GM23338 (cell line): ENCODE results near the gene GRID2. TPM values are rescaled to one million over a fixed set of nuclear protein-coding genes. Genes with fewer than 3 reads are reported as not detected.

Experiments used
- ATAC-seq: fragments of 200-7000 bp; cut with Tn5 transposase; 3 replicates; pipeline ENCODE4 v1.9.1; 2020
- DNase-seq: peaks from one replicate; pipeline ENCODE4 v3.0.0-alpha.2; 2015; ENCODE audit warnings: low spot score
- H2AFZ ChIP-seq: fragments of 200-600 bp; sonication (generic); 2 replicates; pipeline ENCODE4 v1.8.0; 2016; ENCODE audit warnings: antibody characterized with exemption, mild to moderate bottlenecking, moderate library complexity
- H3F3A ChIP-seq: fragments of 200-600 bp; sonication (generic); replicated peaks from 2 replicates; pipeline ENCODE4 v1.8.0; 2017; ENCODE audit warnings: antibody characterized with exemption, mixed run types, low read depth
- H3K27ac ChIP-seq: fragments of 200-600 bp; sonication (generic); 2 replicates; pipeline ENCODE4 v1.6.1; 2016; ENCODE audit warnings: low read depth
- H3K27me3 ChIP-seq: fragments of 200-600 bp; sonication (generic); 2 replicates; pipeline ENCODE4 v1.8.0; 2016; ENCODE audit warnings: mild to moderate bottlenecking, mixed run types, moderate library complexity; ENCODE audit not compliant: insufficient read depth
- H3K36me3 ChIP-seq: fragments of 200-600 bp; sonication (generic); 2 replicates; pipeline ENCODE4 v1.8.0; 2016; ENCODE audit warnings: mild to moderate bottlenecking; ENCODE audit not compliant: insufficient read depth
- H3K4me1 ChIP-seq: fragments of 200-600 bp; sonication (generic); 2 replicates; pipeline ENCODE4 v1.8.0; 2016; ENCODE audit warnings: mild to moderate bottlenecking, moderate library complexity; ENCODE audit not compliant: insufficient read depth
- H3K4me2 ChIP-seq: fragments of 200-600 bp; sonication (generic); 2 replicates; pipeline ENCODE4 v1.7.1; 2017; ENCODE audit warnings: mixed run types
- H3K4me3 ChIP-seq: fragments of 200-600 bp; sonication (generic); 2 replicates; pipeline ENCODE4 v1.6.1; 2016; ENCODE audit warnings: mixed run types
- H3K79me2 ChIP-seq: fragments of 200-600 bp; sonication (generic); replicated peaks from 2 replicates; pipeline ENCODE4 v1.8.0; 2017; ENCODE audit warnings: mild to moderate bottlenecking; ENCODE audit not compliant: insufficient read depth
- H3K9me2 ChIP-seq: fragments of 200-600 bp; sonication (generic); 2 replicates; pipeline ENCODE4 v1.8.0; 2017; ENCODE audit not compliant: insufficient read depth
- H4K20me1 ChIP-seq: fragments of 200-600 bp; sonication (generic); replicated peaks from 2 replicates; pipeline ENCODE4 v1.8.0; 2017; ENCODE audit warnings: mild to moderate bottlenecking; ENCODE audit not compliant: insufficient read depth
- H3K27ac Mint-ChIP-seq: 2 replicates; pipeline ENCODE4 v1.8.0; 2020; ENCODE audit warnings: inconsistent platforms, mild to moderate bottlenecking, moderate library complexity, mixed read lengths
- H3K27me3 Mint-ChIP-seq: 3 replicates; pipeline ENCODE4 v1.8.0; 2022; ENCODE audit warnings: low read depth, mild to moderate bottlenecking, moderate library complexity, mixed read lengths, inconsistent platforms; ENCODE audit not compliant: insufficient read depth, poor library complexity
- H3K36me3 Mint-ChIP-seq: 3 replicates; pipeline ENCODE4 v1.8.0; 2021; ENCODE audit warnings: low read depth, mild to moderate bottlenecking, inconsistent platforms, moderate library complexity, mixed read lengths
- H3K4me1 Mint-ChIP-seq: 3 replicates; pipeline ENCODE4 v1.8.0; 2020; ENCODE audit warnings: mild to moderate bottlenecking, inconsistent platforms, mixed read lengths
- H3K4me3 Mint-ChIP-seq: 3 replicates; pipeline ENCODE4 v1.8.0; 2021; ENCODE audit warnings: moderate library complexity, mild to moderate bottlenecking, inconsistent platforms, mixed read lengths
- H3K9me3 Mint-ChIP-seq: 3 replicates; pipeline ENCODE4 v1.8.0; 2020; ENCODE audit warnings: moderate library complexity, mild to moderate bottlenecking, inconsistent platforms, mixed read lengths
- CREB1 ChIP-seq: fragments of 250-450 bp; sonication (Bioruptor Pico); IDR thresholded peaks from 2 replicates; pipeline ENCODE4 v1.5.0; 2020; ENCODE audit warnings: low read depth, mild to moderate bottlenecking, moderate library complexity
- EZH2 ChIP-seq: fragments of 200-600 bp; sonication (generic); IDR thresholded peaks from one replicate; pipeline ENCODE4 v1.8.0; 2017; ENCODE audit warnings: antibody characterized with exemption, mild to moderate bottlenecking, low read depth; ENCODE audit not compliant: unreplicated experiment
- EZH2phosphoT487 ChIP-seq: fragments of 200-600 bp; sonication (generic); IDR thresholded peaks from one replicate; pipeline ENCODE4 v1.8.1; 2018; ENCODE audit warnings: antibody characterized with exemption; ENCODE audit not compliant: unreplicated experiment
- JUNB ChIP-seq: IDR thresholded peaks from one replicate; pipeline ENCODE4 v1.6.1; 2016; ENCODE audit warnings: antibody characterized with exemption; ENCODE audit not compliant: unreplicated experiment
- NANOG ChIP-seq: IDR thresholded peaks from 2 replicates; pipeline ENCODE4 v1.6.1; 2016; ENCODE audit warnings: antibody characterized with exemption, borderline replicate concordance
- POLR2AphosphoS5 ChIP-seq: IDR thresholded peaks from 2 replicates; pipeline ENCODE4 v1.6.1; 2016; ENCODE audit warnings: antibody characterized with exemption, low read depth
- REST ChIP-seq: IDR thresholded peaks from one replicate; pipeline ENCODE4 v1.6.1; 2018; ENCODE audit warnings: antibody characterized with exemption; ENCODE audit not compliant: unreplicated experiment
- STAT1 ChIP-seq: IDR thresholded peaks from one replicate; pipeline ENCODE4 v1.6.1; 2016; ENCODE audit warnings: antibody characterized with exemption; ENCODE audit not compliant: unreplicated experiment
- ZNF114 ChIP-seq: fragments of 250-450 bp; sonication (Bioruptor Pico); IDR thresholded peaks from 2 replicates; pipeline ENCODE4 v1.5.0; 2020; ENCODE audit warnings: mild to moderate bottlenecking, moderate library complexity
- ZNF331 ChIP-seq: fragments of 250-450 bp; sonication (Bioruptor Pico); IDR thresholded peaks from 2 replicates; pipeline ENCODE4 v1.5.0; 2020; ENCODE audit warnings: low read depth, mild to moderate bottlenecking, moderate library complexity
- ZNF462 ChIP-seq: fragments of 250-450 bp; sonication (Bioruptor Pico); IDR thresholded peaks from 2 replicates; pipeline ENCODE4 v1.5.0; 2020; ENCODE audit warnings: mild to moderate bottlenecking, moderate library complexity
- polyA plus RNA-seq: library from polyadenylated mRNA; unstranded; fragments of >200 nt; fragmentation: Nextera tagmentation; extraction: Ambion mirVana; gene quantifications from 2 replicates; pipeline ENCODE4 v1.2.1, GENCODE V29; 2016
- total RNA-seq: library from RNA; depleted of rRNA; stranded (reverse); fragments of >200 nt; shearing (Covaris generic); gene quantifications from 2 replicates; pipeline ENCODE4 v1.2.3, GENCODE V29; 2014
- TF ChIP-seq, protein P1 (sequence below): IDR thresholded peaks from 2 replicates; pipeline ENCODE4 v1.6.1; 2016; ENCODE audit warnings: antibody characterized with exemption
- TF ChIP-seq, protein P2 (sequence below), 2 experiments: fragments of 200-600 bp in 1 of 2; sonication (generic) in 1 of 2; conservative IDR thresholded peaks; 2 replicates each; pipeline versions ENCODE4 v1.5.1 to v1.6.1; 2016 to 2017; ENCODE audit warnings: antibody characterized with exemption in 2 of 2, low read depth in 2 of 2, mild to moderate bottlenecking in 2 of 2, moderate library complexity in 1 of 2

The GRID2 gene
- total and polyA plus RNA-seq, 2 experiments from 2014 or later = 19.9 to 65.4 TPM

GRCh38 chr4:93658443-93658842 is 1354.7 kb downstream of the GRID2 start:
- no peaks in the 10 kb centered on the region for H3K9me3 Mint-ChIP-seq
- Histone ChIP-seq H3F3A (no peaks in the 10 kb centered on the region), H3K4me2 (no peak overlapping the region), H3K79me2 (no peaks in the 10 kb centered on the region), H4K20me1 (no peaks in the 10 kb centered on the region), H2AFZ (no peak overlapping the region), H3K27ac (no peak overlapping the region), H3K9me2 (no peaks in the 10 kb centered on the region), H3K27me3 (no peaks in the 10 kb centered on the region), H3K36me3 (no peaks in the 10 kb centered on the region), H3K4me1 (peaks cover 18% of the 10 kb centered on the region), H3K4me3 (no peak overlapping the region)
- H3K4me3 Mint-ChIP-seq = no peak overlapping the region
- no peak for DNase-seq
- H3K27ac Mint-ChIP-seq = peak overlapping the region; percentile 85; the same call in 1 of the 2 replicates
- H3K36me3 Mint-ChIP-seq = peaks cover 3% of the 10 kb centered on the region; the same call in 1 of the 3 replicates
- no peaks in the 10 kb centered on the region for H3K27me3 Mint-ChIP-seq
- peaks cover 21% of the 10 kb centered on the region; the same call in 2 of the 3 replicates for H3K4me1 Mint-ChIP-seq
- ATAC-seq = no peak; the same call in 2 of the 3 replicates
- TF ChIP-seq, protein P1, sequence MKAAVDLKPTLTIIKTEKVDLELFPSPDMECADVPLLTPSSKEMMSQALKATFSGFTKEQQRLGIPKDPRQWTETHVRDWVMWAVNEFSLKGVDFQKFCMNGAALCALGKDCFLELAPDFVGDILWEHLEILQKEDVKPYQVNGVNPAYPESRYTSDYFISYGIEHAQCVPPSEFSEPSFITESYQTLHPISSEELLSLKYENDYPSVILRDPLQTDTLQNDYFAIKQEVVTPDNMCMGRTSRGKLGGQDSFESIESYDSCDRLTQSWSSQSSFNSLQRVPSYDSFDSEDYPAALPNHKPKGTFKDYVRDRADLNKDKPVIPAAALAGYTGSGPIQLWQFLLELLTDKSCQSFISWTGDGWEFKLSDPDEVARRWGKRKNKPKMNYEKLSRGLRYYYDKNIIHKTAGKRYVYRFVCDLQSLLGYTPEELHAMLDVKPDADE = no peak
- no peak for TF ChIP-seq NANOG
- TF ChIP-seq ZNF331 (CRISPR knock-in tag) = no peak
- TF ChIP-seq ZNF114 (CRISPR knock-in tag) = no peak
- TF ChIP-seq ZNF462 (CRISPR knock-in tag) = no peak
- no peak for TF ChIP-seq JUNB
- no peak for TF ChIP-seq POLR2AphosphoS5
- TF ChIP-seq EZH2phosphoT487 = no peak
- TF ChIP-seq, protein P2, sequence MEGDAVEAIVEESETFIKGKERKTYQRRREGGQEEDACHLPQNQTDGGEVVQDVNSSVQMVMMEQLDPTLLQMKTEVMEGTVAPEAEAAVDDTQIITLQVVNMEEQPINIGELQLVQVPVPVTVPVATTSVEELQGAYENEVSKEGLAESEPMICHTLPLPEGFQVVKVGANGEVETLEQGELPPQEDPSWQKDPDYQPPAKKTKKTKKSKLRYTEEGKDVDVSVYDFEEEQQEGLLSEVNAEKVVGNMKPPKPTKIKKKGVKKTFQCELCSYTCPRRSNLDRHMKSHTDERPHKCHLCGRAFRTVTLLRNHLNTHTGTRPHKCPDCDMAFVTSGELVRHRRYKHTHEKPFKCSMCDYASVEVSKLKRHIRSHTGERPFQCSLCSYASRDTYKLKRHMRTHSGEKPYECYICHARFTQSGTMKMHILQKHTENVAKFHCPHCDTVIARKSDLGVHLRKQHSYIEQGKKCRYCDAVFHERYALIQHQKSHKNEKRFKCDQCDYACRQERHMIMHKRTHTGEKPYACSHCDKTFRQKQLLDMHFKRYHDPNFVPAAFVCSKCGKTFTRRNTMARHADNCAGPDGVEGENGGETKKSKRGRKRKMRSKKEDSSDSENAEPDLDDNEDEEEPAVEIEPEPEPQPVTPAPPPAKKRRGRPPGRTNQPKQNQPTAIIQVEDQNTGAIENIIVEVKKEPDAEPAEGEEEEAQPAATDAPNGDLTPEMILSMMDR (conservative IDR thresholded peaks at IDR 0.05; ENCODE audit: low read depth in 2 of 2) = no peak
- TF ChIP-seq STAT1 = no peak
- no peak for TF ChIP-seq CREB1 (CRISPR knock-in tag)
- no peak for TF ChIP-seq REST
- no peak for TF ChIP-seq EZH2
